HEK293 (cell line): Measurements from ENCODE around the gene GBP1.

ENCODE experiments used
- CTCF ChIA-PET: fragments of 350-600 bp; formaldehyde crosslinking; extraction: SDS; loops from one replicate; lab custom pipeline; 2021; ENCODE audit warnings: antibody characterized with exemption; lab: Yijun Ruan, JAX
- POLR2A ChIA-PET: fragments of 300-600 bp; formaldehyde crosslinking; extraction: SDS; loops from one replicate; lab custom pipeline; 2020; ENCODE audit warnings: antibody characterized with exemption, inconsistent platforms; lab: Yijun Ruan, JAX
- H3K27ac ChIP-seq: fragments of 200-500 bp; sonication (Bioruptor generic); 2 replicates; pipeline ENCODE4 v1.5.1; 2014; ENCODE audit warnings: low read depth, low read length, control low read depth, inconsistent platforms; ENCODE audit errors: extremely low read depth
- H3K36me3 ChIP-seq, 2 experiments: fragments of 200-500 bp in 1 of 2; sonication (Bioruptor generic) in 1 of 2; 1 replicate in 1 of 2; 2 replicates in 1 of 2; pipeline ENCODE4 v1.5.1; 2014 to 2017; ENCODE audit warnings: inconsistent platforms in 2 of 2, low read length in 2 of 2; ENCODE audit not compliant: control insufficient read depth in 2 of 2, insufficient read depth in 1 of 2
- H3K4me1 ChIP-seq: fragments of 200-500 bp; sonication (Bioruptor generic); 2 replicates; pipeline ENCODE4 v1.5.1; 2014; ENCODE audit warnings: mild to moderate bottlenecking, low read length, inconsistent platforms; ENCODE audit not compliant: control insufficient read depth, insufficient read depth
- H3K4me3 ChIP-seq: 2 replicates; pipeline ENCODE4 v1.5.1; 2011; ENCODE audit warnings: low read depth, mild to moderate bottlenecking, control low read depth, low read length, moderate library complexity
- H3K9me3 ChIP-seq: fragments of 200-500 bp; sonication (Bioruptor generic); 2 replicates; pipeline ENCODE4 v1.5.1; 2014; ENCODE audit warnings: low read depth, low read length, inconsistent platforms; ENCODE audit not compliant: control insufficient read depth, insufficient read depth
- IKZF3 ChIP-seq: fragments of 450-650 bp; IDR thresholded peaks from 2 replicates; pipeline ENCODE4 v1.5.0; 2018; ENCODE audit warnings: missing biosample characterization, mild to moderate bottlenecking, missing genetic modification characterization, moderate library complexity
- OSR2 ChIP-seq: fragments of 450-650 bp; formaldehyde crosslinking; IDR thresholded peaks from 2 replicates; pipeline ENCODE4 v1.5.1; 2016; ENCODE audit warnings: missing biosample characterization, missing genetic modification characterization
- ZBTB1 ChIP-seq: fragments of 450-650 bp; formaldehyde crosslinking; IDR thresholded peaks from 2 replicates; pipeline ENCODE4 v1.5.1; 2016; ENCODE audit warnings: missing biosample characterization, missing genetic modification characterization
- ZNF114 ChIP-seq: fragments of 450-650 bp; formaldehyde crosslinking; IDR thresholded peaks from 2 replicates; pipeline ENCODE4 v1.5.0; 2017; ENCODE audit warnings: missing biosample characterization, missing genetic modification characterization
- ZNF155 ChIP-seq: fragments of 450-650 bp; formaldehyde crosslinking; IDR thresholded peaks from 2 replicates; pipeline ENCODE4 v1.5.1; 2016; ENCODE audit warnings: missing biosample characterization, missing genetic modification characterization
- ZNF157 ChIP-seq: fragments of 450-650 bp; formaldehyde crosslinking; IDR thresholded peaks from 2 replicates; pipeline ENCODE4 v1.5.1; 2016; ENCODE audit warnings: missing biosample characterization, missing genetic modification characterization
- ZNF184 ChIP-seq: fragments of 450-650 bp; IDR thresholded peaks from 2 replicates; pipeline ENCODE4 v1.5.1; 2018; ENCODE audit warnings: missing biosample characterization, mild to moderate bottlenecking, missing genetic modification characterization
- ZNF211 ChIP-seq: fragments of 450-650 bp; formaldehyde crosslinking; IDR thresholded peaks from 2 replicates; pipeline ENCODE4 v1.5.1; 2016; ENCODE audit warnings: low read depth, missing biosample characterization, missing genetic modification characterization
- ZNF37A ChIP-seq: fragments of 450-650 bp; IDR thresholded peaks from 2 replicates; pipeline ENCODE4 v1.5.1; 2018; ENCODE audit warnings: missing biosample characterization, missing genetic modification characterization
- ZNF48 ChIP-seq: fragments of 450-650 bp; formaldehyde crosslinking; IDR thresholded peaks from 2 replicates; pipeline ENCODE4 v1.5.1; 2016; ENCODE audit warnings: missing biosample characterization, missing genetic modification characterization
- ZNF571 ChIP-seq: fragments of 450-650 bp; formaldehyde crosslinking; IDR thresholded peaks from 2 replicates; pipeline ENCODE4 v1.5.0; 2017; ENCODE audit warnings: missing biosample characterization, missing genetic modification characterization
- TF ChIP-seq, protein P1 (sequence below): fragments of 450-650 bp; formaldehyde crosslinking; IDR thresholded peaks from 2 replicates; pipeline ENCODE4 v1.5.1; 2016; ENCODE audit warnings: missing biosample characterization, missing genetic modification characterization
- TF ChIP-seq, protein P2 (sequence below): fragments of 450-650 bp; formaldehyde crosslinking; IDR thresholded peaks from 2 replicates; pipeline ENCODE4 v1.5.1; 2017; ENCODE audit warnings: missing biosample characterization, missing genetic modification characterization
- TF ChIP-seq, protein P3 (sequence below): fragments of 450-650 bp; formaldehyde crosslinking; IDR thresholded peaks from 2 replicates; pipeline ENCODE4 v1.5.1; 2016; ENCODE audit warnings: missing biosample characterization, missing genetic modification characterization
- TF ChIP-seq, protein P4 (sequence below): fragments of 450-650 bp; formaldehyde crosslinking; IDR thresholded peaks from 2 replicates; pipeline ENCODE4 v1.5.1; 2016; ENCODE audit warnings: missing biosample characterization, missing genetic modification characterization
- TF ChIP-seq, protein P5 (sequence below): fragments of 450-650 bp; formaldehyde crosslinking; IDR thresholded peaks from 2 replicates; pipeline ENCODE4 v1.5.1; 2016; ENCODE audit warnings: missing biosample characterization, missing genetic modification characterization, low read depth
- TF ChIP-seq, protein P6 (sequence below): fragments of 450-650 bp; formaldehyde crosslinking; IDR thresholded peaks from 2 replicates; pipeline ENCODE4 v1.5.1; 2016; ENCODE audit warnings: missing biosample characterization, missing genetic modification characterization
- TF ChIP-seq, protein P7 (sequence below): fragments of 450-650 bp; formaldehyde crosslinking; IDR thresholded peaks from 2 replicates; pipeline ENCODE4 v1.5.1; 2017; ENCODE audit warnings: missing biosample characterization, mild to moderate bottlenecking, missing genetic modification characterization, moderate library complexity

GBP1 gene

DNA sequence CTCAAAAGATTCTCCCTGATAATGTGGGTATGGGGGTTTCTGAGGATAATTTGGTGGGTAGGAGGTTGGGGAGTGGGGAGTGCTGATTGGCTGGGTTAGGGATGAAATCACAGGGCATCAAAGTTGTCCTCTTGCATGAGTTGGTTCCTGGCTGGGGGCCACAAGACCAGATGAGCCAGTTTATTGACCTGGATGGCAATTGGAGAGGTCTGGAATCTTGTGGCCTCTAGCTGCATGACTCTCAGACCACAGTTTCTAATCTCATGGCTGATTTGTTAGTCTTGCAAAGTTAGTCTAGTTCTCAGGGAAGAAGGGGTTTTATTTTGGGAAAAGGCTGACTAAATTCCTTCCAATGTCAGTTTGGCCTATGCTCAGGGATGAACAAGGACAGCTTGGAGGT is 3.3 kb upstream of the GBP1 start:
- no peaks in the 10 kb centered on the region for H3K9me3 ChIP-seq
- CTCF ChIA-PET = no interaction called here
- H3K4me1 ChIP-seq = no peaks in the 10 kb centered on the region
- TF ChIP-seq ZNF48 (tag by site-specific recombination) (no peak), ZNF571 (no peak), ZBTB1 (tag by site-specific recombination) (no peak), ZNF211 (tag by site-specific recombination) (no peak), ZNF184 (tag by site-specific recombination) (no peak), OSR2 (tag by site-specific recombination) (no peak), ZNF155 (tag by site-specific recombination) (no peak), ZNF37A (tag by site-specific recombination) (no peak), ZNF114 (tag by site-specific recombination) (no peak)
- TF ChIP-seq, protein P1, sequence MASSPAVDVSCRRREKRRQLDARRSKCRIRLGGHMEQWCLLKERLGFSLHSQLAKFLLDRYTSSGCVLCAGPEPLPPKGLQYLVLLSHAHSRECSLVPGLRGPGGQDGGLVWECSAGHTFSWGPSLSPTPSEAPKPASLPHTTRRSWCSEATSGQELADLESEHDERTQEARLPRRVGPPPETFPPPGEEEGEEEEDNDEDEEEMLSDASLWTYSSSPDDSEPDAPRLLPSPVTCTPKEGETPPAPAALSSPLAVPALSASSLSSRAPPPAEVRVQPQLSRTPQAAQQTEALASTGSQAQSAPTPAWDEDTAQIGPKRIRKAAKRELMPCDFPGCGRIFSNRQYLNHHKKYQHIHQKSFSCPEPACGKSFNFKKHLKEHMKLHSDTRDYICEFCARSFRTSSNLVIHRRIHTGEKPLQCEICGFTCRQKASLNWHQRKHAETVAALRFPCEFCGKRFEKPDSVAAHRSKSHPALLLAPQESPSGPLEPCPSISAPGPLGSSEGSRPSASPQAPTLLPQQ = no peak
- TF ChIP-seq, protein P2, sequence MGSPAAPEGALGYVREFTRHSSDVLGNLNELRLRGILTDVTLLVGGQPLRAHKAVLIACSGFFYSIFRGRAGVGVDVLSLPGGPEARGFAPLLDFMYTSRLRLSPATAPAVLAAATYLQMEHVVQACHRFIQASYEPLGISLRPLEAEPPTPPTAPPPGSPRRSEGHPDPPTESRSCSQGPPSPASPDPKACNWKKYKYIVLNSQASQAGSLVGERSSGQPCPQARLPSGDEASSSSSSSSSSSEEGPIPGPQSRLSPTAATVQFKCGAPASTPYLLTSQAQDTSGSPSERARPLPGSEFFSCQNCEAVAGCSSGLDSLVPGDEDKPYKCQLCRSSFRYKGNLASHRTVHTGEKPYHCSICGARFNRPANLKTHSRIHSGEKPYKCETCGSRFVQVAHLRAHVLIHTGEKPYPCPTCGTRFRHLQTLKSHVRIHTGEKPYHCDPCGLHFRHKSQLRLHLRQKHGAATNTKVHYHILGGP = no peak
- TF ChIP-seq, protein P3, sequence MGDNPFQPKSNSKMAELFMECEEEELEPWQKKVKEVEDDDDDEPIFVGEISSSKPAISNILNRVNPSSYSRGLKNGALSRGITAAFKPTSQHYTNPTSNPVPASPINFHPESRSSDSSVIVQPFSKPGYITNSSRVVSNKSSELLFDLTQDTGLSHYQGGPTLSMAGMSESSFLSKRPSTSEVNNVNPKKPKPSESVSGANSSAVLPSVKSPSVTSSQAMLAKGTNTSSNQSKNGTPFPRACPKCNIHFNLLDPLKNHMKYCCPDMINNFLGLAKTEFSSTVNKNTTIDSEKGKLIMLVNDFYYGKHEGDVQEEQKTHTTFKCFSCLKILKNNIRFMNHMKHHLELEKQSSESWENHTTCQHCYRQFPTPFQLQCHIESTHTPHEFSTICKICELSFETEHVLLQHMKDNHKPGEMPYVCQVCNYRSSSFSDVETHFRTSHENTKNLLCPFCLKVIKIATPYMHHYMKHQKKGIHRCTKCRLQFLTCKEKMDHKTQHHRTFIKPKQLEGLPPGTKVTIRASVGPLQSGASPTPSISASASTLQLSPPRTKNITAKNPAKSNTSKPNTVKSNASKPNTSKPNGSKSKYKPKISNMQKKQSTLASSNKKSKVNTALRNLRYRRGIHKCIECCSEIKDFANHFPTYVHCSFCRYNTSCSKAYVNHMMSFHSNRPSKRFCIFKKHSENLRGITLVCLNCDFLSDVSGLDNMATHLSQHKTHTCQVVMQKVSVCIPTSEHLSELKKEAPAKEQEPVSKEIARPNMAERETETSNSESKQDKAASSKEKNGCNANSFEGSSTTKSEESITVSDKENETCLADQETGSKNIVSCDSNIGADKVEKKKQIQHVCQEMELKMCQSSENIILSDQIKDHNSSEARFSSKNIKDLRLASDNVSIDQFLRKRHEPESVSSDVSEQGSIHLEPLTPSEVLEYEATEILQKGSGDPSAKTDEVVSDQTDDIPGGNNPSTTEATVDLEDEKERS (tag by site-specific recombination) = no peak
- TF ChIP-seq, protein P4, sequence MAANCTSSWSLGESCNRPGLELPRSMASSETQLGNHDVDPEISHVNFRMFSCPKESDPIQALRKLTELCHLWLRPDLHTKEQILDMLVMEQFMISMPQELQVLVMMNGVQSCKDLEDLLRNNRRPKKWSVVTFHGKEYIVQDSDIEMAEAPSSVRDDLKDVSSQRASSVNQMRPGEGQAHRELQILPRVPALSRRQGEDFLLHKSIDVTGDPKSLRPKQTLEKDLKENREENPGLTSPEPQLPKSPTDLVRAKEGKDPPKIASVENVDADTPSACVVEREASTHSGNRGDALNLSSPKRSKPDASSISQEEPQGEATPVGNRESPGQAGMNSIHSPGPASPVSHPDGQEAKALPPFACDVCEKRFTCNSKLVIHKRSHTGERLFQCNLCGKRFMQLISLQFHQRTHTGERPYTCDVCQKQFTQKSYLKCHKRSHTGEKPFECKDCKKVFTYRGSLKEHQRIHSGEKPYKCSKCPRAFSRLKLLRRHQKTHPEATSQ = no peak
- TF ChIP-seq, all 188 proteins: peak for 0
- Histone ChIP-seq H3K27ac (no peak overlapping the region), H3K4me3 (no peak overlapping the region), H3K36me3 (no peaks in the 10 kb centered on the region)
- POLR2A ChIA-PET = no interaction called here

DNA sequence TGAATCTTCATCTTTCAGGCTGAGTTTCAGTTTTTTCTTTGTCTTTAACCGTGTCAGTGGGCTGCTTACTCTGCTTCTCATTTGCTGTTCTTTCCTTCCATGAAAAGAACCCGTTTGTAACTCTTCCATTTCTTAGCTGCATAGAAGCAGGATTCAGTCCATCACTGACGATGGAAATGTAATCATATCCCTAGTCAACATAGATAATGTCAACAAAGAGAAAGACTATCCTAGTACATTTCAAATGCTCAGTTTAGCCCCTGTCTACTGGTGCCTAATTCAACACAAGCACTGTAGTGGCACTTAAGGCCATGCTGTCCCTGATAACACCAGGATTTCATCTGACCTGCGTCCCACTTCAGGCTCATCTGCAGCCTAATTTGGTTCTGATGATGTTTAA is 376 bp downstream of the GBP1 start:
- Histone ChIP-seq H3K4me1 (no peaks in the 10 kb centered on the region), H3K27ac (no peak overlapping the region), H3K9me3 (no peaks in the 10 kb centered on the region), H3K36me3 (no peaks in the 10 kb centered on the region), H3K4me3 (no peak overlapping the region)
- CTCF ChIA-PET = interaction anchor here (1.1 kb wide), 1 partner anchor 11 kb away, joined by 4 read pairs; no protein-coding TSS in a partner anchor
- POLR2A ChIA-PET = no interaction called here
- TF ChIP-seq IKZF3 (no peak), ZNF157 (no peak)
- TF ChIP-seq, protein P3 (tag by site-specific recombination) = no peak
- TF ChIP-seq, protein P5, sequence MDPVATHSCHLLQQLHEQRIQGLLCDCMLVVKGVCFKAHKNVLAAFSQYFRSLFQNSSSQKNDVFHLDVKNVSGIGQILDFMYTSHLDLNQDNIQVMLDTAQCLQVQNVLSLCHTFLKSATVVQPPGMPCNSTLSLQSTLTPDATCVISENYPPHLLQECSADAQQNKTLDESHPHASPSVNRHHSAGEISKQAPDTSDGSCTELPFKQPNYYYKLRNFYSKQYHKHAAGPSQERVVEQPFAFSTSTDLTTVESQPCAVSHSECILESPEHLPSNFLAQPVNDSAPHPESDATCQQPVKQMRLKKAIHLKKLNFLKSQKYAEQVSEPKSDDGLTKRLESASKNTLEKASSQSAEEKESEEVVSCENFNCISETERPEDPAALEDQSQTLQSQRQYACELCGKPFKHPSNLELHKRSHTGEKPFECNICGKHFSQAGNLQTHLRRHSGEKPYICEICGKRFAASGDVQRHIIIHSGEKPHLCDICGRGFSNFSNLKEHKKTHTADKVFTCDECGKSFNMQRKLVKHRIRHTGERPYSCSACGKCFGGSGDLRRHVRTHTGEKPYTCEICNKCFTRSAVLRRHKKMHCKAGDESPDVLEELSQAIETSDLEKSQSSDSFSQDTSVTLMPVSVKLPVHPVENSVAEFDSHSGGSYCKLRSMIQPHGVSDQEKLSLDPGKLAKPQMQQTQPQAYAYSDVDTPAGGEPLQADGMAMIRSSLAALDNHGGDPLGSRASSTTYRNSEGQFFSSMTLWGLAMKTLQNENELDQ = no peak
- TF ChIP-seq, protein P6, sequence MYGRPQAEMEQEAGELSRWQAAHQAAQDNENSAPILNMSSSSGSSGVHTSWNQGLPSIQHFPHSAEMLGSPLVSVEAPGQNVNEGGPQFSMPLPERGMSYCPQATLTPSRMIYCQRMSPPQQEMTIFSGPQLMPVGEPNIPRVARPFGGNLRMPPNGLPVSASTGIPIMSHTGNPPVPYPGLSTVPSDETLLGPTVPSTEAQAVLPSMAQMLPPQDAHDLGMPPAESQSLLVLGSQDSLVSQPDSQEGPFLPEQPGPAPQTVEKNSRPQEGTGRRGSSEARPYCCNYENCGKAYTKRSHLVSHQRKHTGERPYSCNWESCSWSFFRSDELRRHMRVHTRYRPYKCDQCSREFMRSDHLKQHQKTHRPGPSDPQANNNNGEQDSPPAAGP (tag by site-specific recombination) = no peak
- TF ChIP-seq, protein P7, sequence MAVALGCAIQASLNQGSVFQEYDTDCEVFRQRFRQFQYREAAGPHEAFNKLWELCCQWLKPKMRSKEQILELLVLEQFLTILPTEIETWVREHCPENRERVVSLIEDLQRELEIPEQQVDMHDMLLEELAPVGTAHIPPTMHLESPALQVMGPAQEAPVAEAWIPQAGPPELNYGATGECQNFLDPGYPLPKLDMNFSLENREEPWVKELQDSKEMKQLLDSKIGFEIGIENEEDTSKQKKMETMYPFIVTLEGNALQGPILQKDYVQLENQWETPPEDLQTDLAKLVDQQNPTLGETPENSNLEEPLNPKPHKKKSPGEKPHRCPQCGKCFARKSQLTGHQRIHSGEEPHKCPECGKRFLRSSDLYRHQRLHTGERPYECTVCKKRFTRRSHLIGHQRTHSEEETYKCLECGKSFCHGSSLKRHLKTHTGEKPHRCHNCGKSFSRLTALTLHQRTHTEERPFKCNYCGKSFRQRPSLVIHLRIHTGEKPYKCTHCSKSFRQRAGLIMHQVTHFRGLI (tag by site-specific recombination) = no peak
